Coronary artery (tissue), 2 donors: ENCODE results near the gene PLA2G2A.
A peak's percentile ranks its signal among the peaks of the same experiment; 100 is the strongest.

Experiments used
- DNase-seq: peaks from one replicate; pipeline ENCODE4 v3.0.0-alpha.2; 2017; ENCODE audit warnings: low spot score
- H3K27ac ChIP-seq, 2 donors: fragments of 200-600 bp; sonication (generic); one replicate each; pipeline ENCODE4 v1.5.1; 2016 to 2019
- H3K4me3 ChIP-seq: fragments of 200-600 bp; sonication (generic); 2 replicates; pipeline ENCODE4 v1.5.1; 2016; ENCODE audit warnings: mild to moderate bottlenecking, moderate library complexity
- TF ChIP-seq, protein P1 (sequence below): fragments of 200-600 bp; sonication (generic); IDR thresholded peaks from one replicate; pipeline ENCODE4 v1.5.1; 2019; ENCODE audit warnings: antibody characterized with exemption

The PLA2G2A gene

DNA sequence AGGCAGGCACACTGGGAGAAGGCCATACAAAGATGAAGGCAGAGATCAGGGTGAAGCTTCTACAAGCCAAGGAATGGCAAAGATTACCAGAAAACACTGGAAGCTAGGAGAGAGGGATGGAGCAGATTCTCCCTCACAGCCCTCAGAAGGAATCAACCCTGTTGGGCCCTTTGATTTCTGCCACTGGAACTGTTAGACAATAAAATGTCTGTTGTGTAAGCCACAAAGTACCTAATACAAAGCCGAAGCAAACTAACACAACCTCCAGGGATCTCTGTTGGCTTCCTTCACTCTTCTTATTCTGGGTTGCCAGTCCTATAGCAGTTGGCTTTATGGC is 1.7 kb upstream of the PLA2G2A start:
- peak overlapping the region in 1 of 2 donors; percentile 61 for H3K27ac ChIP-seq
- TF ChIP-seq, protein P1, sequence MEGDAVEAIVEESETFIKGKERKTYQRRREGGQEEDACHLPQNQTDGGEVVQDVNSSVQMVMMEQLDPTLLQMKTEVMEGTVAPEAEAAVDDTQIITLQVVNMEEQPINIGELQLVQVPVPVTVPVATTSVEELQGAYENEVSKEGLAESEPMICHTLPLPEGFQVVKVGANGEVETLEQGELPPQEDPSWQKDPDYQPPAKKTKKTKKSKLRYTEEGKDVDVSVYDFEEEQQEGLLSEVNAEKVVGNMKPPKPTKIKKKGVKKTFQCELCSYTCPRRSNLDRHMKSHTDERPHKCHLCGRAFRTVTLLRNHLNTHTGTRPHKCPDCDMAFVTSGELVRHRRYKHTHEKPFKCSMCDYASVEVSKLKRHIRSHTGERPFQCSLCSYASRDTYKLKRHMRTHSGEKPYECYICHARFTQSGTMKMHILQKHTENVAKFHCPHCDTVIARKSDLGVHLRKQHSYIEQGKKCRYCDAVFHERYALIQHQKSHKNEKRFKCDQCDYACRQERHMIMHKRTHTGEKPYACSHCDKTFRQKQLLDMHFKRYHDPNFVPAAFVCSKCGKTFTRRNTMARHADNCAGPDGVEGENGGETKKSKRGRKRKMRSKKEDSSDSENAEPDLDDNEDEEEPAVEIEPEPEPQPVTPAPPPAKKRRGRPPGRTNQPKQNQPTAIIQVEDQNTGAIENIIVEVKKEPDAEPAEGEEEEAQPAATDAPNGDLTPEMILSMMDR: no peak
- H3K4me3 ChIP-seq: no peak overlapping the region
- DNase-seq: no peak

DNA sequence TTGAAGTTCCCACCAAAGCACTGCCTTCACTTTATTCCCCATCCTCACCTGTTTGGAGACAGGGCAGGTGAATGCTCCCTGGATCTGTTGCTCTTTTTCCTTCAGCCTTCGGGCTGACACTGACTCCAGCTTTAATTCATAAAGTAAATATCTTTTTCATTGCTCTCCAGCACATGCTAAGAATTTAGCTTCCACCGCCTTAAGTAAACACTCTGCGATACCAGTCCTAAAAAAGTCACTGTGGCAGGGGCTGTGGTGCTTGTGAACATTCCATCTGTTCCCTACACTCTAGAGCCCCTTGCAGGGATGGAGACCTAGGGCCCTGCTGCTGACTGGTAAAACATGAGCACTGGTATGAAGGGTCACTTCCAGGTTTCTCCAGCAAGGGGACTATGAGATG is 896 bp upstream of the PLA2G2A start:
- Histone ChIP-seq H3K27ac (peak overlapping the region in 1 of 2 donors; percentile 61), H3K4me3 (no peak overlapping the region)
- TF ChIP-seq, protein P1: no peak
- no peak for DNase-seq

DNA sequence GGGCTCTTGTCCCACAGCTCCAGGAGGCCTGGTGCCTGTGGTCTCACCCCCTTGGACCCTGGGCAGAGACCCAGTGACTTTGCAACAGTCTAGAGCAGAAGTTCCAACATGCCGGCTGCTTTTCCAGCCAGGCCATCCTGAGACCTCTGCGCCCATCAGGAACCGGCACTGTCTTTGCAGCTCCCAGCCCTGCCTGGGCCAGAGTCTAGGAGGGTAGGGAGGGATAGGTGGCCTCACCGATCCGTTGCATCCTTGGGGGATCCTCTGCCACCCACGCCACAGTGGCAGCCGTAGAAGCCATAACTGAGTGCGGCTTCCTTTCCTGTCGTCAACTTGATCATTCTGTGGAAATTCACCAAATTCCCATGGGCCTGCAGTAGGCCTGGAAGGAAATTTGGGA is 1.3 kb downstream of the PLA2G2A start:
- peak overlapping the region; percentile 42 for H3K4me3 ChIP-seq
- TF ChIP-seq, protein P1: no peak
- H3K27ac ChIP-seq: peak overlapping the region in 1 of 2 donors; percentile 61
- no peak for DNase-seq

DNA sequence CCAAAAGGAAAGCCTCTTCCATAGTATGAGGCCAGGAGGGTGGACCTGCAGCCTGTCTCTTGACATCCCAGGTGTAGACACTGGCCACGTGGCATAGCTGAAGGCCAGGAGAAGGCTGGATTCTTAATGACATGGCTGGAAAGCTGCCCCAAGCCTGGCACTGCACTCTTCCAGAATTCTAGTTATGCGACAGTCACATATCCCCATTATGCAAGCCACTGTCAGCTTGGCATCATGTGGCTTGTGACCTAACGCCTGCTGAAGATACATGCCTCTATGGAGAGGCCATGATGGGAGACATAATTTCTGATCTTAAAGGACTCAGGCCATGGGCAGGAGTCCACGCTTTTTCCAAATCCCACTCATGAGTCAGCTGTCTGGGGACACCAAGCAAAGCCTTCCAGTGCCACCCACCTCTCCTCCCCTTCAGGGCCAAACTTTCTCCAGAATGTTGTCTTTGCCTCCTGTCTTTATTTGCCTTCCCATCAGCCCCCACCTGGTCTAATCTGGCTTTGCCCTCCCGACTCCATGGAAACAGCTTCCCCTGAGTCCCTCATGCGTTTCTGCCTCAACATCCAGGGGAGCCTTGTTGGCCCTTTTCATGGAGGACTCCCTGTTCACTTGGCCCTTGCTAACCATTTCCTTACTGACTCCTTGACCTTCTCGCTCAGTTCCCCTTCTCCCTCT is 3.0 kb downstream of the PLA2G2A start:
- Histone ChIP-seq H3K27ac (peak overlapping the region in 1 of 2 donors; percentile 61), H3K4me3 (peak overlapping the region; percentile 42)
- TF ChIP-seq, protein P1: no peak
- DNase-seq: no peak

DNA sequence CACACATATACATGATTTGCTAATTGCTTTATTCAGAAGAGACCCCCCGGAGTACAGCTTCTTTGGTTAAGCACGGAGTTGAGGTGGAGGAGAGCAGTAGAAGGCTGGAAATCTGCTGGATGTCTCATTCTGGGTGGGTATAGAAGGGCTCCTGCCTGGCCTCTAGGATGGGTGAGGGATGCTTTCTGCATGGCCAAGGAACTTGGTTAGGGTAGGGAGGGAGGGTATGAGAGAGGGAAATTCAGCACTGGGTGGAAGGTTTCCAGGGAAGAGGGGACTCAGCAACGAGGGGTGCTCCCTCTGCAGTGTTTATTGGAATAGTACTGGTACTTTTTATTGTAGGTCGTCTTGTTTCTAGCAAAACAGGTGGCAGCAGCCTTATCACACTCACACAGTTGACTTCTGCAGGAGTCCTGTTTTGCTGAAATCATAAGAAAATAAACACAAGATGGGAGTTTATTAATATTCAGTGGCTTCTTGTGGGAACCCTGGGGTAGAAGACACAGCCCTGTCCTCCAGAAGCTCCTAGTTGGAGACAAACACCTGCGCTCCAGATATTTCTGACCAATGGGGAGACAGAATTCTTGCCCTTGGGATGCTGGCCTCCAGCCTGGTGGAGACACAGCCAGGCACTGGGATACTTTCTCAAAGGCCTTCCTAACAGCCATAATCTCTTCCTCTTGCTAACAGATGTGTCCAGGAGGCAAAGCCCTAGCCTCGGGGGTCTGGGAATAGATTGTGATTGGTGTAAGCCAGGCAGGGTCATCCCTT is 3.8 kb downstream of the PLA2G2A start:
- Histone ChIP-seq H3K27ac (peak overlapping the region in 1 of 2 donors; percentile 61), H3K4me3 (no peak overlapping the region)
- TF ChIP-seq, protein P1: no peak
- no peak for DNase-seq

GRCh38 chr1:19974822-19975416 is 4.5 kb downstream of the PLA2G2A start:
- TF ChIP-seq, protein P1: peak; percentile 62
- Histone ChIP-seq H3K4me3 (peak overlapping the region; percentile 1), H3K27ac (peak overlapping the region in 1 of 2 donors; percentile 5)
- no peak for DNase-seq
